Left colon (tissue), 2 donors: Measurements from ENCODE around the gene TENM3. TPM values are rescaled to one million over a fixed set of nuclear protein-coding genes. Genes with fewer than 3 reads are reported as not detected.
"Not testable (repeated sequence)": the region's sequence is repeated elsewhere in the genome, so short reads cannot be mapped to it uniquely, and the experiment has no call there.

ENCODE experiments used
- ATAC-seq: fragments of 200-7000 bp; cut with Tn5 transposase; one replicate; pipeline ENCODE4 v1.9.1; 2020; ENCODE audit warnings: mild to moderate bottlenecking, moderate library complexity
- DNase-seq, 2 donors: peaks; one replicate each; pipeline ENCODE4 v3.0.0-alpha.2; 2020
- intact Hi-C, 2 donors: fragments of 100-400 bp; cut with DNase I in 1 of 2; cut with micrococcal nuclease in 1 of 2; formaldehyde crosslinking; loops; one replicate each; pipeline versions ENCODE4 v1.11.2 to v1.14.0; 2022; cut with DNase I, micrococcal nuclease
- total RNA-seq, 2 donors: library from RNA; stranded (reverse); fragmentation: NEBNext Ultra II Directional; extraction: Animal tissue kit (Norgen Biotek cat#: 25700); gene quantifications; one replicate each; pipeline ENCODE4 v1.2.1, GENCODE V29; 2021
- donor health status: DM: no; HTN: no; CAD: no.
- donor health status: DM: yes; HTN: yes; CAD: no.

Gene TENM3
- total RNA-seq, 2 donors from 2014 or later: 0.18 to 2.2 TPM

GRCh38 chr4:182814065-182814464 lies 570.9 kb downstream of the TENM3 start:
- DNase-seq, intact Hi-C loops, ATAC-seq: not testable (repeated sequence)

- intact Hi-C loops: no loop called here
- ATAC-seq: no peak
- no peak for DNase-seq
Observed at GRCh38 chr4:182818926-182819730, 575.9 kb downstream of the TENM3 start.

DNA sequence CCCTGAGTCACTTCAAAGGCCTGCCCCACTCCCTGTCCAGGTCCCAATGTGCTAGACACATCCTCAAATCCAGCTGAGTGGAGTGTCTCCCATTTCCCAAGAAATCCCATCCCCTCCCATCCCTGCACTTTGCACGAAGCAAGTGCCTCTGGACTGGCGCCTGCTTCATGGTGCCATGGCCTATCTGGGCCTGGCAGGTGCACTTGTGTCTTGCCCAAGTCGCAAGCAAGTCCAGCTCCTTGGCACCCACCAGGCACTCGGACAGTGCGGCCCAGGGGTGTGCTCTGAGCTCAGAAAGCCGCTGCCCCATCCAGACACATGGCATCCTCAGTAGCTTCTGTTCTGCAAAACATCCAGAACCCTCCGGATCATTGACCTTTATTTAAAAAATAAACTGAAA lies 576.5 kb downstream of the TENM3 start:
- ATAC-seq: no peak
- DNase-seq: no peak
- intact Hi-C loops: no loop called here

- DNase-seq (no peak), ATAC-seq (no peak)
- intact Hi-C loops: no loop called here
Observed at GRCh38 chr4:182822554-182822953, 579.4 kb downstream of the TENM3 start.

- ATAC-seq (no peak), DNase-seq (no peak)
- intact Hi-C loops: no loop called here
Observed at GRCh38 chr4:182823576-182823975, 580.4 kb downstream of the TENM3 start.

- ATAC-seq: no peak
- DNase-seq: no peak
- intact Hi-C loops: no loop called here
Observed at GRCh38 chr4:182825003-182825402, 581.8 kb downstream of the TENM3 start.

- DNase-seq: no peak
- intact Hi-C loops: no loop called here
- no peak for ATAC-seq
Observed at GRCh38 chr4:182825786-182826185, 582.6 kb downstream of the TENM3 start.

- no peak for ATAC-seq
- no peak for DNase-seq
- intact Hi-C loops: no loop called here
Observed at GRCh38 chr4:182826391-182826790, 583.2 kb downstream of the TENM3 start.

DNA sequence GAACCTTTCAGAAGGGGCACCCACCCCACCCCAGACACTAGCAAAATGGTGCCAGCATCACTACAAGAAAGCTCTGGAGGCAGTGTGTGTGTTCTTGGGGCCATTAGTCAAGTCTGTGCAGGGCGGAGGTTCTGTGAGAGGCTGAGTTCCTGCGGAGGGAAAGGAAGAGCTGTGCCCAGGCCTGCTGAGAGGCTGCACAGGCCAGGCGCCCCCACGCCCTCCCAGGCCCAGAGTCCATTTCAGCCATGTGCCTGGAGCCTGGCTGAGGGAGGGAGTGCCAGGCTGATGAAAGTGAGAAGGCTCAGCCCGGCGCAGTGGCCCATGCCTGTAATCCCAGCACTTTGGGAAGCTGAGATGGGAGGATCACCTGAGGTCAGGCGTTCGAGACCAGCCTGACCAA lies 584.0 kb downstream of the TENM3 start:
- intact Hi-C loops: no loop called here
- ATAC-seq: no peak
- DNase-seq: no peak

- no peak for DNase-seq
- no peak for ATAC-seq
- intact Hi-C loops: no loop called here
Observed at GRCh38 chr4:182827954-182828353, 584.8 kb downstream of the TENM3 start.

GRCh38 chr4:182828360-182829025 lies 585.3 kb downstream of the TENM3 start:
- intact Hi-C loops: no loop called here
- DNase-seq: no peak
- no peak for ATAC-seq

GRCh38 chr4:182829196-182829595 lies 586.0 kb downstream of the TENM3 start:
- DNase-seq: no peak
- no peak for ATAC-seq
- intact Hi-C loops: no loop called here

DNA sequence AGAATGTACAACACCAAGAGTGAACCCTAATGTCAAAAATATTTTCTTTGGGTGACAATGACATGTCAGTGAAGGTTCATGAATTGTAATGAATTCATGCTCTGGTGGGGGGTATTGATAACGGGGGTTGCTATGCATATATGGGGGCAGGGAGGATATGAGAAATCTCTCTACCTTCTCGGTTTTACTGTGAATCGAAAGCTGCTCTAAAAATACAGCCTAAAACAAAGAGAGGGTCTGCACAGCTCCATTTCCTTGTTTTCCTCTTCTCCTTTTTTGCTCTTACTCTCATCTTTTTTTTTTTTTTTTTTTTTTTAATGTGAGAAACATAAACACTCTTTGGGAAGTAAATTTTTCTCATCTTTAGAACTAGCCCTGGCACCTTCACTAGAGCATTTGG lies 588.2 kb downstream of the TENM3 start:
- intact Hi-C loops: no loop called here
- ATAC-seq: no peak
- no peak for DNase-seq

- intact Hi-C loops: no loop called here
- no peak for ATAC-seq
- DNase-seq: no peak
Observed at GRCh38 chr4:182832352-182833120, 589.3 kb downstream of the TENM3 start.

DNA sequence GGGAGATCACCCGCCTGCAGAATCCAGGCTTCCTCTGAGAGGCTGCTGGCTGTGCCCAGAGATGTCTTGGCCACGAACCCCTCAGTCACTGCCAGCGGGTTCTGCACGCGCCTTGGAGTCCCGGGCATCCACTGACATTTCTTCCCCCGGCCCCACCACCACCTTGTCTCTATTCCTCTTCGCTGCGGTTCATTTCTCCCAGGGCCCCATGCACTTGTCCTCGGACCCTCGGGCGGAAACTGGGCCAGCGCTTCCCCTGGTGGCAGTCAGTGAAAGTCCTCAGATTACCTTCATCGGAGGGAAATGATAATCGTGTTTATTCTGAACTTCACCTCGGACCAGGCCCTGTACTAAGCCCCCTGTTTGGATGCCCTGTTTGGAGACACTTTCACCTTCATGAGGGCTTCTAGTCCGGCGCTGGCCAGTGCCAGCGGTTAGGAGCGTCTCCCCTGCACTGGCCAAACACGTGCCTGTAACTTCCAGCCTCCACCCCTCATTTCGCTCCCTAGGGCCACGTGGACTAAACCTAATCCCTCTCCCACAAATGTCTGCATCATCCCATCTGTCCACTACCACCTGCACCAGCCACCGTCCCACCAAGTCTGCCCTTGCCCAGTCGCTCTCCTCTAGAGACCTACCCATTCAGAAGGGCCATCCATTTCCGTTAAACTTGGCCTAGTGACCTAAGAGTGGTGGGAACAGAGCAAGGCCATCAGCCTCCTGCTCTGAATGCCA lies 592.0 kb downstream of the TENM3 start:
- intact Hi-C loops: no loop called here
- ATAC-seq (no peak), DNase-seq (no peak)

GRCh38 chr4:182837831-182838230 lies 594.6 kb downstream of the TENM3 start:
- intact Hi-C loops: no loop called here
- no peak for DNase-seq
- no peak for ATAC-seq

DNA sequence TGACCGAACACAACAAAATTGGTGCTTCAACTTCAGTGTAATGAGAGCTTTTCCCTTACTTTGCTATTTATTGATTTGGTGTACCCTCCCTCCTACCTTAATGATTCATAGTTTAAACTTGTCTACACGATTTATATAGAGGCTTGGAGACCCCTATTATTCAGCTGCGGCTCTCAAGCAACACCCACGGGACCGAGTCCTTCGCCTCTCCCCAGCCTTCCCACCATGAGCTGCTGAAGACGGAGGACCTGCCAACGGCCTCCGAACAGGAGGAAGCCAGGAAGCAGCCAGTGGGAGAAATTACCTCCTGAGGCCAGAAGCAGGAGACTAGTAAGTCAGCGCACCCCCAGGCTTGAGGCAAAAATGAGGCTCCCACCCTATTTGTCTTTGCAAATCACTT lies 595.3 kb downstream of the TENM3 start:
- DNase-seq (no peak), ATAC-seq (no peak)
- intact Hi-C loops: no loop called here

DNA sequence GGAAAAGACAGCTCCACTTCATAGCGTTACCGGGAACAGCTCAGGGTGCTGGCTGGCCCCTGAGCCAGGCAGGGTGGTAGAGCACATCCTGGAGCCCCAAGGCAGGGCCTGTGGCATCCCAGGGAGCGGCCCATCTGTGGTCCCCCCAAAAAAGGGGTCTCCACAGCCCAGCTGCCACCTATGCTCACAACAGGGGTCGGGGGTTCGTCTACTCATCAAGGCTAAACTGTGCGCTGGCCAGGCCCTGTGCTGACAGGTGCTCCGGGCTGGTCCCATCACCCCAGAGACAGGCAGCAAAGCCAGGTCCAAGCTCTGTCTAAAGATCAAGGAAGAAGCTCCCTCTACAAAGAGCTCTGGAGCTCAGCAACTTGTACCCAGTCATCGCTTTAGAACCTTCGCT lies 596.1 kb downstream of the TENM3 start:
- intact Hi-C loops: no loop called here
- DNase-seq (no peak), ATAC-seq (no peak)

DNA sequence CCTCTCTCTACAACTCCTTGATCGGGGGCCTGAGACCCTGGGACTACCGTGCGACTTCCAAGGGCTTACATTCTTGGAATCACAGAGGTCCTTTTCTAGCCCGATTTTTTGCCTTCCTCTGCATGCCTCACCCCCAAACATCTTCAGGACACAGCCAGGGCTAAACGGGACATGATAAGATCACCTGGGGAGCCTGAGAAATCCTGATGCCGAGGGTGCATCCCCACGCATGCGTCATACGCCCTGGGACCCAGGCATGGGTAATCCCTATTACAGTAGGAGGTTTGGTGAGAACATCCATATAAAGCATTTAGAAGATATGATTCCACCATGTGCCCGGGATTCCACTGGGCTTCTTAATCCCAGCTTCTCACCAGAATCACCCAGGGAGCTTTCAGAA lies 596.9 kb downstream of the TENM3 start:
- intact Hi-C loops: no loop called here
- no peak for ATAC-seq

More for the DNA sequence above, 596.9 kb downstream of the TENM3 start:
- no peak for DNase-seq
